HCT116 (cell line): ENCODE results near the gene FOXD2. TPM values are rescaled to one million over a fixed set of nuclear protein-coding genes. Genes with fewer than 3 reads are reported as not detected.
A peak's percentile ranks its signal among the peaks of the same experiment; 100 is the strongest.

ENCODE experiments used
- ATAC-seq: fragments of 200-7000 bp; cut with Tn5 transposase; 2 replicates; pipeline ENCODE4 v1.9.1; 2020; ENCODE audit warnings: mild to moderate bottlenecking, moderate library complexity
- BruUV-seq: library from RNA; stranded (reverse); fragments of 400-500 nt; replicated peaks from 2 replicates; lab custom pipeline; 2021; lab: Mats Ljungman, UMichigan
- CTCF ChIA-PET: fragments of 300-600 bp; sonication (Branson Sonifier 250); formaldehyde crosslinking; loops from one replicate; lab custom pipeline; 2021; ENCODE audit warnings: antibody characterized with exemption; lab: Charles Lee
- POLR2A ChIA-PET: fragments of 300-600, 350-600 bp; sonication (Branson Sonifier 250); formaldehyde crosslinking; loops from one replicate; lab custom pipeline; 2021; ENCODE audit warnings: antibody characterized with exemption; lab: Charles Lee
- RAD21 ChIA-PET, 2 experiments: fragments of 300-600 bp; sonication (Branson Sonifier 250); formaldehyde crosslinking; loops; one replicate each; lab custom pipeline; 2023; ENCODE audit warnings: low total read pairs in 2 of 2; ENCODE audit not compliant: uncharacterized antibody in 2 of 2, unreplicated experiment in 2 of 2, low non-redundant PET in 1 of 2; lab: Charles Lee
- DNase-seq: peaks from one replicate; pipeline ENCODE4 v3.0.0-alpha.2; 2010; ENCODE audit warnings: low read depth, low spot score
- H2AFZ ChIP-seq: fragments of 200-600 bp; shearing (Covaris generic), sonication (generic); 2 replicates; pipeline ENCODE4 v1.6.1; 2017; ENCODE audit warnings: low read depth, mixed run types, mixed read lengths, antibody characterized with exemption, low read length; ENCODE audit not compliant: poor library complexity, severe bottlenecking
- H3K27ac ChIP-seq: 2 replicates; pipeline ENCODE4 v1.5.1; 2012; ENCODE audit warnings: low read depth, low read length
- H3K27me3 ChIP-seq: fragments of 200-600 bp; sonication (generic); 2 replicates; pipeline ENCODE4 v1.6.1; 2016; ENCODE audit warnings: mixed run types, low read length, mixed read lengths; ENCODE audit not compliant: insufficient read depth
- H3K36me3 ChIP-seq, 2 experiments: fragments of 200-500 bp in 1 of 2; fragments of 200-600 bp in 1 of 2; sonication (Bioruptor generic) in 1 of 2; sonication (generic) in 1 of 2; 2 replicates each; pipeline versions ENCODE4 v1.5.1 to v1.6.1; 2014 to 2016; ENCODE audit warnings: low read length in 2 of 2, inconsistent platforms in 1 of 2, mixed read lengths in 1 of 2, mixed run types in 1 of 2; ENCODE audit not compliant: insufficient read depth in 2 of 2, control insufficient read depth in 1 of 2
- H3K4me1 ChIP-seq, 2 experiments: fragments of 200-600 bp in 1 of 2; sonication (generic) in 1 of 2; 2 replicates each; pipeline versions ENCODE4 v1.5.1 to v1.6.1; 2012 to 2017; ENCODE audit warnings: low read length in 2 of 2, inconsistent platforms in 1 of 2, mild to moderate bottlenecking in 1 of 2, mixed read lengths in 1 of 2, mixed run types in 1 of 2, moderate library complexity in 1 of 2; ENCODE audit not compliant: insufficient read depth in 2 of 2, control insufficient read depth in 1 of 2
- H3K4me2 ChIP-seq: fragments of 200-600 bp; sonication (generic); 2 replicates; pipeline ENCODE4 v1.6.1; 2017; ENCODE audit warnings: mixed run types, low read length, mixed read lengths
- H3K4me3 ChIP-seq, 2 experiments: fragments of 200-600 bp in 1 of 2; sonication (generic) in 1 of 2; replicated peaks in 1 of 2; 2 replicates each; pipeline ENCODE4 v1.5.1; 2011 to 2016; ENCODE audit warnings: low read length in 2 of 2, control low read depth in 1 of 2, low read depth in 1 of 2, mild to moderate bottlenecking in 1 of 2, mixed read lengths in 1 of 2, mixed run types in 1 of 2
- H3K79me2 ChIP-seq: fragments of 200-600 bp; sonication (generic); 2 replicates; pipeline ENCODE4 v1.6.1; 2017; ENCODE audit warnings: mild to moderate bottlenecking, mixed run types, low read length, moderate library complexity, mixed read lengths; ENCODE audit not compliant: insufficient read depth
- H3K9ac ChIP-seq: fragments of 200-600 bp; sonication (generic); 2 replicates; pipeline ENCODE4 v1.6.1; 2016; ENCODE audit warnings: low read length, mixed read lengths
- H3K9me2 ChIP-seq: fragments of 200-600 bp; sonication (generic), shearing (Covaris generic); 2 replicates; pipeline ENCODE4 v1.6.1; 2017; ENCODE audit warnings: mixed run types, mild to moderate bottlenecking, moderate library complexity; ENCODE audit not compliant: insufficient read depth
- H3K9me3 ChIP-seq, 2 experiments: fragments of 200-500 bp in 1 of 2; fragments of 200-600 bp in 1 of 2; sonication (Bioruptor generic) in 1 of 2; sonication (generic) in 1 of 2; 2 replicates each; pipeline ENCODE4 v1.6.1; 2014 to 2017; ENCODE audit warnings: low read length in 2 of 2, mixed read lengths in 2 of 2, inconsistent platforms in 1 of 2, low read depth in 1 of 2, mild to moderate bottlenecking in 1 of 2, mixed run types in 1 of 2, moderate library complexity in 1 of 2; ENCODE audit not compliant: control insufficient read depth in 1 of 2, insufficient read depth in 1 of 2
- H4K20me1 ChIP-seq: fragments of 200-600 bp; sonication (generic), shearing (Covaris generic); 2 replicates; pipeline ENCODE4 v1.6.1; 2017; ENCODE audit warnings: mixed run types, mild to moderate bottlenecking, moderate library complexity; ENCODE audit not compliant: insufficient read depth
- EGR1 ChIP-seq: IDR thresholded peaks from 2 replicates; pipeline ENCODE4 v1.6.1; 2012; ENCODE audit warnings: low read depth
- RAD21 ChIP-seq: IDR thresholded peaks from 2 replicates; pipeline ENCODE4 v1.6.1; 2012; ENCODE audit warnings: low read depth, mild to moderate bottlenecking
- SRF ChIP-seq: IDR thresholded peaks from 2 replicates; pipeline ENCODE4 v1.6.1; 2012; ENCODE audit warnings: low read depth
- YY1 ChIP-seq: IDR thresholded peaks from 2 replicates; pipeline ENCODE4 v1.6.1; 2011; ENCODE audit warnings: low read length, low read depth, moderate library complexity, mild to moderate bottlenecking; ENCODE audit not compliant: insufficient replicate concordance; ENCODE audit errors: extremely low read depth
- intact Hi-C: fragments of 100-400 bp; cut with micrococcal nuclease; formaldehyde crosslinking; loops from 2 replicates; pipeline ENCODE4 v1.10.0; 2022
- total RNA-seq: library from RNA; stranded (reverse); gene quantifications from one replicate; pipeline ENCODE4 v1.2.1, GENCODE V29; 2021; ENCODE audit not compliant: unreplicated experiment
- TF ChIP-seq, protein P1 (sequence below), 3 experiments: fragments of 200-600 bp in 1 of 3; sonication (generic) in 1 of 3; IDR thresholded peaks in 2 of 3; conservative IDR thresholded peaks in 1 of 3; 2 replicates each; pipeline ENCODE4 v1.5.1; 2012 to 2017; ENCODE audit warnings: low read depth in 2 of 3, low read length in 2 of 3, antibody characterized with exemption in 1 of 3, borderline replicate concordance in 1 of 3, control low read depth in 1 of 3, mild to moderate bottlenecking in 1 of 3, mixed read lengths in 1 of 3, mixed run types in 1 of 3, moderate library complexity in 1 of 3; ENCODE audit not compliant: insufficient read depth in 1 of 3

FOXD2 gene
- total RNA-seq, 1 experiment from 2014 or later: 1.9 TPM

DNA sequence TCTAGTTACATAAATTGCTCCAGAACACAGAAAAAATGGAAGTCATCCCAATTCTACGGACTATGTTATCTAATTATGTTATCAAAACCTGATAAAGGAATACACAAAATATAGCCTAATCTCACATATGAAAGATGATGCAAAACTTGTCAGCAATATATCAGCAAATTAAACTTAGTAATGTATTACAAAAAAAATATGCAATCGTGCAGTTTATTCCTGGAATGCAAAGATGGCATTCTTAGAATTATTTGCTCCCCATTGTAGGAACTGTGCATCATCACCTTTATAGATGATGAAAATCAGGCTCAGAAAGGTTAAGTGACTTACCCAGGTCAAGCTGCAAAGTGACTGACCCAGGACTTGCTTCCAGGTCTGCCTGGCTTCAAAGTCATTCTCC lies 14.0 kb upstream of the FOXD2 start:
- no peak overlapping the region for H2AFZ ChIP-seq
- ATAC-seq (0 out of 2 replicates have a peak, but pooled peaks have one; percentile 4), DNase-seq (no peak)
- H3K27ac ChIP-seq: no peak overlapping the region
- H3K9ac ChIP-seq: no peak overlapping the region
- H3K4me1 ChIP-seq: peaks cover 3 to 11% of the 10 kb centered on the region in 2 experiments; a peak in 2 of 4 replicates
- ChIA-PET RAD21 (interaction anchor here in 1 of 2 experiments (0.7 kb wide), 1 partner anchor 302 kb away, joined by 3 read pairs; no protein-coding TSS in a partner anchor), POLR2A (interaction anchor here (0.7 kb wide), 1 partner anchor 245 kb away, joined by 4 read pairs; no protein-coding TSS in a partner anchor), CTCF (interaction anchor here (0.7 to 2.8 kb wide), 9 partner anchors 8 to 302 kb away, joined by 3 to 17 read pairs (median 4); partner anchors contain the start of gene FOXD2)
- H3K9me2 ChIP-seq: no peaks in the 10 kb centered on the region
- no peaks in the 10 kb centered on the region for H3K9me3 ChIP-seq
- no peak overlapping the region for H3K4me3 ChIP-seq
- TF ChIP-seq SRF: no peak
- TF ChIP-seq, protein P1, sequence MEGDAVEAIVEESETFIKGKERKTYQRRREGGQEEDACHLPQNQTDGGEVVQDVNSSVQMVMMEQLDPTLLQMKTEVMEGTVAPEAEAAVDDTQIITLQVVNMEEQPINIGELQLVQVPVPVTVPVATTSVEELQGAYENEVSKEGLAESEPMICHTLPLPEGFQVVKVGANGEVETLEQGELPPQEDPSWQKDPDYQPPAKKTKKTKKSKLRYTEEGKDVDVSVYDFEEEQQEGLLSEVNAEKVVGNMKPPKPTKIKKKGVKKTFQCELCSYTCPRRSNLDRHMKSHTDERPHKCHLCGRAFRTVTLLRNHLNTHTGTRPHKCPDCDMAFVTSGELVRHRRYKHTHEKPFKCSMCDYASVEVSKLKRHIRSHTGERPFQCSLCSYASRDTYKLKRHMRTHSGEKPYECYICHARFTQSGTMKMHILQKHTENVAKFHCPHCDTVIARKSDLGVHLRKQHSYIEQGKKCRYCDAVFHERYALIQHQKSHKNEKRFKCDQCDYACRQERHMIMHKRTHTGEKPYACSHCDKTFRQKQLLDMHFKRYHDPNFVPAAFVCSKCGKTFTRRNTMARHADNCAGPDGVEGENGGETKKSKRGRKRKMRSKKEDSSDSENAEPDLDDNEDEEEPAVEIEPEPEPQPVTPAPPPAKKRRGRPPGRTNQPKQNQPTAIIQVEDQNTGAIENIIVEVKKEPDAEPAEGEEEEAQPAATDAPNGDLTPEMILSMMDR (IDR thresholded peaks at IDR 0.05 in 2 of 3, conservative IDR thresholded peaks at IDR 0.05 in 1 of 3; ENCODE audit: borderline replicate concordance in 1 of 3, insufficient read depth in 1 of 3, low read depth in 2 of 3, low read length in 2 of 3): no peak
- no peak overlapping the region for H3K4me2 ChIP-seq
- no peaks in the 10 kb centered on the region for H4K20me1 ChIP-seq
- no TSS peak for BruUV-seq
- H3K27me3 ChIP-seq: no peaks in the 10 kb centered on the region
- no peaks in the 10 kb centered on the region for H3K36me3 ChIP-seq
- intact Hi-C loops: loop anchor here (1.0 kb wide), 3 partner anchors 36 to 245 kb away; no protein-coding TSS in a partner anchor
- H3K79me2 ChIP-seq: no peaks in the 10 kb centered on the region

DNA sequence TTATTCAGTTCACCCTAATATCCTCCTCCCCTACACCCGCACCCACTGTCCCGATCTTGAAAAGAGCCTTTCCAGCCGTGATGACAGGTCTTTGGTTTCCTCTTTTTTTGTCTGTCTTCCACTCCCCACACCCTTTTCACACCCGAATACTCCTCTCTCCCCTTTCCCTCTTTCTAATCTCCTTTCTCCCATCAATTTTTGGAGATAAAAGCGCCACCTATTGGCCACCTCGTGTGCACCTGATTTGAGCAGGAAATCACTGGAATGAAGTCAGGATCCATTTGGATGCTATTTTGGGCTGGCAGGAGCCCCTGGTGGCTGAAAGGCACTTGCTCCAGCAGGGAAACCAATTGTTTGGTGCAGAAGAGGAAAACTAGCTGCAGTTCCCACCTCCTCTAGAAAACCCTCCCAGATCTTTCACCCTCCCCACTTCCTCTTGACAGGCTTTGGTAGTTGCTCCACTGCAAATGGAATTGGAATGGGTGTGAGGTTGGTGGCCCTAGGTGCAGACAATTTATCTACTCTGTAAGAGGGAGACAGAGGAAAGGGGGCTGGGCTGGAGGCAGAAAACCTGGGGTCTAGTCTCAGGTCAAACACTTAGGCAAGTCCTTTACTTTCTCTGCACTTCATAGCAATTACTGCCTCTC lies 13.4 kb upstream of the FOXD2 start:
- Histone ChIP-seq H3K9ac (no peak overlapping the region), H3K27ac (no peak overlapping the region), H3K4me1 (peaks cover 3 to 11% of the 10 kb centered on the region in 2 experiments; a peak in 2 of 4 replicates), H3K9me3 (no peaks in the 10 kb centered on the region), H3K4me3 (no peak overlapping the region), H3K79me2 (no peaks in the 10 kb centered on the region), H2AFZ (no peak overlapping the region), H3K4me2 (no peak overlapping the region), H3K36me3 (no peaks in the 10 kb centered on the region), H3K27me3 (no peaks in the 10 kb centered on the region), H3K9me2 (no peaks in the 10 kb centered on the region), H4K20me1 (no peaks in the 10 kb centered on the region)
- CTCF ChIA-PET: interaction anchor here (0.7 to 2.8 kb wide), 10 partner anchors 8 to 302 kb away, joined by 3 to 17 read pairs (median 4); partner anchors contain the start of gene FOXD2
- intact Hi-C loops: loop anchor here (1.0 kb wide), 3 partner anchors 36 to 245 kb away; no protein-coding TSS in a partner anchor
- POLR2A ChIA-PET: no interaction called here
- peak; percentile 91 for ATAC-seq
- BruUV-seq: no TSS peak
- DNase-seq: peak; percentile 63
- no peak for TF ChIP-seq EGR1
- TF ChIP-seq RAD21: peak; percentile 70
- TF ChIP-seq, protein P1 (IDR thresholded peaks at IDR 0.05 in 2 of 3, conservative IDR thresholded peaks at IDR 0.05 in 1 of 3; ENCODE audit: borderline replicate concordance in 1 of 3, insufficient read depth in 1 of 3, low read depth in 2 of 3, low read length in 2 of 3): peak; percentile 91 to 98 (median 96)
- peak; percentile 77 for TF ChIP-seq YY1
- RAD21 ChIA-PET: no interaction called here
